Measurements from ENCODE around the gene GSTM3. TPM values are rescaled to one million over a fixed set of nuclear protein-coding genes. Genes with fewer than 3 reads are reported as not detected.

The GSTM3 gene
- total RNA-seq, 4 donors from 2014 or later: 65.9 to 288 (median 114) TPM

GRCh38 chr1:109721971-109722370, 18.9 kb downstream of the GSTM3 start:
- TF ChIP-seq POLR2AphosphoS5 (IDR thresholded peaks at IDR 0.05) (no peak), CTCF (IDR thresholded peaks at IDR 0.05) (no peak), POLR2A (IDR thresholded peaks at IDR 0.05) (no peak), EP300 (IDR thresholded peaks at IDR 0.05) (no peak)
- no peak overlapping the region for H3K27ac ChIP-seq
- H3K27me3 ChIP-seq: no peaks in the 10 kb centered on the region
- no peak for DNase-seq (ENCODE audit: low spot score in 2 of 2)
- H3K36me3 ChIP-seq: no peaks in the 10 kb centered on the region
- H3K4me3 ChIP-seq: no peak overlapping the region
- H3K4me1 ChIP-seq: peaks cover 16% of the 10 kb centered on the region
- WGBS: 90% methylated on average over 1 of the region's 1 CpG
- H3K9me3 ChIP-seq: no peaks in the 10 kb centered on the region

- Histone ChIP-seq H3K27me3 (no peaks in the 10 kb centered on the region), H3K4me1 (peaks cover 26% of the 10 kb centered on the region), H3K27ac (no peak overlapping the region), H3K4me3 (no peak overlapping the region), H3K36me3 (no peaks in the 10 kb centered on the region), H3K9me3 (no peaks in the 10 kb centered on the region)
- 85% methylated on average over 5 of the region's 5 CpGs for WGBS
- TF ChIP-seq CTCF (IDR thresholded peaks at IDR 0.05) (no peak), EP300 (IDR thresholded peaks at IDR 0.05) (no peak), POLR2AphosphoS5 (IDR thresholded peaks at IDR 0.05) (no peak), POLR2A (IDR thresholded peaks at IDR 0.05) (no peak)
- DNase-seq (ENCODE audit: low spot score in 2 of 2): no peak
Measured at GRCh38 chr1:109721042-109721441, 19.8 kb downstream of the GSTM3 start.

- Histone ChIP-seq H3K9me3 (no peaks in the 10 kb centered on the region), H3K4me3 (no peak overlapping the region), H3K4me1 (peaks cover 41% of the 10 kb centered on the region), H3K27me3 (no peaks in the 10 kb centered on the region), H3K27ac (no peak overlapping the region), H3K36me3 (no peaks in the 10 kb centered on the region)
- WGBS: 49% methylated on average over 5 of the region's 5 CpGs
- no peak for DNase-seq (ENCODE audit: low spot score in 2 of 2)
- TF ChIP-seq POLR2A (IDR thresholded peaks at IDR 0.05): no peak
- TF ChIP-seq POLR2AphosphoS5 (IDR thresholded peaks at IDR 0.05): no peak
- TF ChIP-seq CTCF (IDR thresholded peaks at IDR 0.05): no peak
Measured at GRCh38 chr1:109719337-109719837, 21.5 kb downstream of the GSTM3 start.

GRCh38 chr1:109718495-109718894, 22.3 kb downstream of the GSTM3 start:
- H3K9me3 ChIP-seq: no peaks in the 10 kb centered on the region
- no peak for TF ChIP-seq POLR2AphosphoS5 (IDR thresholded peaks at IDR 0.05)
- TF ChIP-seq EP300 (IDR thresholded peaks at IDR 0.05): no peak
- no peak for TF ChIP-seq POLR2A (IDR thresholded peaks at IDR 0.05)
- no peak for TF ChIP-seq CTCF (IDR thresholded peaks at IDR 0.05)
- 81% methylated on average over 2 of the region's 2 CpGs for WGBS
- no peak for DNase-seq (ENCODE audit: low spot score in 2 of 2)
- peaks cover 39% of the 10 kb centered on the region for H3K4me1 ChIP-seq
- H3K27me3 ChIP-seq: no peaks in the 10 kb centered on the region
- H3K36me3 ChIP-seq: no peaks in the 10 kb centered on the region
- H3K27ac ChIP-seq: no peak overlapping the region
- H3K4me3 ChIP-seq: no peak overlapping the region

- Histone ChIP-seq H3K4me3 (no peak overlapping the region), H3K36me3 (no peaks in the 10 kb centered on the region), H3K27me3 (no peaks in the 10 kb centered on the region), H3K27ac (no peak overlapping the region), H3K4me1 (peaks cover 38% of the 10 kb centered on the region), H3K9me3 (no peaks in the 10 kb centered on the region)
- 52% methylated on average over 5 of the region's 5 CpGs for WGBS
- TF ChIP-seq POLR2AphosphoS5 (IDR thresholded peaks at IDR 0.05) (no peak), POLR2A (IDR thresholded peaks at IDR 0.05) (no peak), CTCF (IDR thresholded peaks at IDR 0.05) (no peak), EP300 (IDR thresholded peaks at IDR 0.05) (no peak)
- DNase-seq (ENCODE audit: low spot score in 2 of 2): no peak
Measured at GRCh38 chr1:109717729-109718128, 23.1 kb downstream of the GSTM3 start.
